Endothelial cell of umbilical vein (primary cell): ENCODE measurements around the gene INTS7. TPM values are rescaled to one million over a fixed set of nuclear protein-coding genes. Genes with fewer than 3 reads are reported as not detected.

Source experiments
- BruUV-seq: library from RNA; stranded (reverse); fragments of 400-500 nt; replicated peaks from 2 replicates; lab custom pipeline; 2021; lab: Mats Ljungman, UMichigan
- CTCF ChIA-PET: fragments of 300-600, 350-600 bp; sonication (Branson Sonifier 250); formaldehyde crosslinking; loops from one replicate; lab custom pipeline; 2021; ENCODE audit warnings: antibody characterized with exemption, inconsistent platforms; lab: Charles Lee
- POLR2A ChIA-PET: fragments of 300-600, 350-600 bp; sonication (Branson Sonifier 250); formaldehyde crosslinking; loops from one replicate; lab custom pipeline; 2021; ENCODE audit warnings: antibody characterized with exemption, inconsistent platforms; lab: Charles Lee
- DNase-seq: peaks from one replicate; pipeline ENCODE4 v3.0.0-alpha.2; 2011; ENCODE audit warnings: low read depth, low spot score
- FAIRE-seq: peaks from 2 replicates; lab custom pipeline; 2011; peaks lifted over from hg19 to GRCh38; lab: Jason Lieb, UNC
- H2AFZ ChIP-seq: 2 replicates; pipeline ENCODE4 v1.6.0; 2012; ENCODE audit warnings: low read depth, low read length, control low read depth, inconsistent platforms
- H3K27ac ChIP-seq: 2 replicates; pipeline ENCODE4 v1.5.1; 2011; ENCODE audit warnings: low read depth, mild to moderate bottlenecking, control low read depth, low read length, moderate library complexity; ENCODE audit not compliant: insufficient read depth
- H3K27me3 ChIP-seq, 2 experiments: 2 replicates each; pipeline versions ENCODE4 v1.6.0 to v1.6.1; 2011; ENCODE audit warnings: low read length in 2 of 2, mixed read lengths in 1 of 2; ENCODE audit not compliant: control insufficient read depth in 2 of 2, insufficient read depth in 2 of 2
- H3K36me3 ChIP-seq, 2 experiments: 2 replicates in 1 of 2; 3 replicates in 1 of 2; pipeline ENCODE4 v1.5.1; 2011; ENCODE audit warnings: low read length in 2 of 2, mild to moderate bottlenecking in 1 of 2, moderate library complexity in 1 of 2; ENCODE audit not compliant: control insufficient read depth in 2 of 2, insufficient read depth in 2 of 2; ENCODE audit errors: extremely low read depth in 1 of 2
- H3K4me1 ChIP-seq: 3 replicates; pipeline ENCODE4 v1.5.1; 2011; ENCODE audit warnings: mild to moderate bottlenecking, low read length; ENCODE audit not compliant: control insufficient read depth, insufficient read depth; ENCODE audit errors: extremely low read depth
- H3K4me2 ChIP-seq: 2 replicates; pipeline ENCODE4 v1.6.1; 2011; ENCODE audit warnings: low read length, control low read depth, mixed read lengths; ENCODE audit not compliant: insufficient read depth
- H3K4me3 ChIP-seq, 3 experiments: fragments of 200-600 bp in 1 of 3; sonication (generic), shearing (Covaris generic) in 1 of 3; replicated peaks in 1 of 3; 2 replicates each; pipeline ENCODE4 v1.5.1; 2011 to 2016; ENCODE audit warnings: control low read depth in 3 of 3, low read length in 3 of 3, mild to moderate bottlenecking in 2 of 3, inconsistent platforms in 1 of 3, low read depth in 1 of 3, moderate library complexity in 1 of 3; ENCODE audit not compliant: insufficient read depth in 1 of 3
- H3K79me2 ChIP-seq: 2 replicates; pipeline ENCODE4 v1.6.0; 2012; ENCODE audit warnings: low read length, inconsistent platforms; ENCODE audit not compliant: control insufficient read depth, insufficient read depth
- H3K9ac ChIP-seq: replicated peaks from 2 replicates; pipeline ENCODE3; 2011; ENCODE audit warnings: low read length, control low read depth; ENCODE audit not compliant: insufficient read depth; ENCODE audit errors: extremely low read depth
- H3K9me1 ChIP-seq: replicated peaks from 3 replicates; pipeline ENCODE4 v1.6.0; 2011; ENCODE audit warnings: mild to moderate bottlenecking, low read length; ENCODE audit not compliant: control insufficient read depth, insufficient read depth; ENCODE audit errors: extremely low read depth
- H3K9me3 ChIP-seq: replicated peaks from 2 replicates; pipeline ENCODE4 v1.5.1; 2012; ENCODE audit warnings: low read length, inconsistent platforms; ENCODE audit not compliant: control insufficient read depth, insufficient read depth
- H4K20me1 ChIP-seq: replicated peaks from 2 replicates; pipeline ENCODE3; 2011; ENCODE audit warnings: mild to moderate bottlenecking, low read length; ENCODE audit not compliant: control insufficient read depth, insufficient read depth; ENCODE audit errors: extremely low read depth
- CTCF ChIP-seq, 2 donors: IDR thresholded peaks; 1 replicate in 1 of 2; 2 replicates in 1 of 2; pipeline ENCODE4 v1.5.1; 2011; ENCODE audit warnings: low read length in 2 of 2, mild to moderate bottlenecking in 2 of 2, moderate library complexity in 2 of 2, control low read depth in 1 of 2, inconsistent platforms in 1 of 2, low read depth in 1 of 2; ENCODE audit not compliant: insufficient read depth in 1 of 2; ENCODE audit errors: extremely low read depth in 1 of 2
- EZH2 ChIP-seq: IDR thresholded peaks from 2 replicates; pipeline ENCODE4 v1.6.1; 2012; ENCODE audit warnings: borderline replicate concordance, low read depth, mild to moderate bottlenecking, moderate library complexity, low read length, inconsistent platforms; ENCODE audit not compliant: severe bottlenecking
- FOS ChIP-seq: IDR thresholded peaks from 2 replicates; pipeline ENCODE4 v1.6.1; 2011; ENCODE audit warnings: mild to moderate bottlenecking, low read length, moderate library complexity, borderline replicate concordance; ENCODE audit not compliant: insufficient read depth
- GATA2 ChIP-seq: IDR thresholded peaks from 2 replicates; pipeline ENCODE4 v1.7.0; 2011; ENCODE audit warnings: low read depth, mild to moderate bottlenecking, moderate library complexity, mixed read lengths, low read length; ENCODE audit not compliant: insufficient read length, insufficient read depth
- JUN ChIP-seq: IDR thresholded peaks from 2 replicates; pipeline ENCODE4 v1.6.1; 2011; ENCODE audit warnings: borderline replicate concordance, low read depth; ENCODE audit not compliant: insufficient read length, insufficient read depth
- MAX ChIP-seq: IDR thresholded peaks from 2 replicates; pipeline ENCODE4 v1.6.1; 2011; ENCODE audit not compliant: insufficient read depth, insufficient read length
- MYC ChIP-seq: IDR thresholded peaks from one replicate; pipeline ENCODE4 v1.6.1; 2011; ENCODE audit warnings: mild to moderate bottlenecking, low read depth, low read length
- POLR2A ChIP-seq: IDR thresholded peaks from 2 replicates; pipeline ENCODE4 v1.6.1; 2012; ENCODE audit warnings: low read depth, mild to moderate bottlenecking, control low read depth, low read length
- POLR2AphosphoS5 ChIP-seq: IDR thresholded peaks from 2 replicates; pipeline ENCODE4 v1.6.1; 2012; ENCODE audit warnings: low read depth, mild to moderate bottlenecking, control low read depth, low read length, moderate library complexity; ENCODE audit not compliant: insufficient read depth
- dilution Hi-C: fragments of 300-500 bp; cut with MboI; formaldehyde crosslinking; loops from one replicate; pipeline ENCODE4 v1.15.0; 2019; ENCODE audit warnings: low sequenced_read_pairs; ENCODE audit not compliant: extremely low pct_ligation_motif_present
- intact Hi-C: fragments of 100-400 bp; cut with micrococcal nuclease; formaldehyde crosslinking; loops from one replicate; pipeline ENCODE4 v1.10.0; 2022
- polyA plus RNA-seq, 4 experiments: library from polyadenylated mRNA; depleted of rRNA in 3 of 4; stranded (reverse) in 3 of 4; unstranded in 1 of 4; fragments of >200 nt; gene quantifications; 2 replicates each; pipeline versions ENCODE4 v1.2.1 to v1.2.3, GENCODE V29; 2011 to 2012; ENCODE audit warnings: missing spikeins in 1 of 4
- total RNA-seq: library from RNA; stranded (reverse); gene quantifications from 2 replicates; pipeline ENCODE4 v1.2.3, GENCODE V29; 2021

Gene INTS7
- total and polyA plus RNA-seq, 2 donors (not counting 3 experiments of a cell fraction or from before 2014, with no cell fraction given), result 9.1 to 18.1 TPM

GRCh38 chr1:211932933-211933254 lies 102.5 kb downstream of the INTS7 start:
- ChIA-PET CTCF (no interaction called here), POLR2A (interaction anchor here (0.7 kb wide), 1 partner anchor 9 kb away, joined by 6 read pairs; no protein-coding TSS in a partner anchor)
- no peaks in the 10 kb centered on the region for H3K9me1 ChIP-seq
- intact Hi-C loops (no loop called here), dilution Hi-C loops (no loop called here)
- H3K4me2 ChIP-seq, result no peak overlapping the region
- BruUV-seq, result no TSS peak
- H2AFZ ChIP-seq, result no peak overlapping the region
- no peak overlapping the region for H3K9ac ChIP-seq
- H3K27ac ChIP-seq, result no peak overlapping the region
- no peaks in the 10 kb centered on the region for H3K36me3 ChIP-seq
- no peaks in the 10 kb centered on the region for H3K79me2 ChIP-seq
- DNase-seq (no peak), FAIRE-seq (no peak)
- no peaks in the 10 kb centered on the region for H3K4me1 ChIP-seq
- no peaks in the 10 kb centered on the region for H3K9me3 ChIP-seq
- no peak overlapping the region for H3K4me3 ChIP-seq
- TF ChIP-seq JUN, result no peak
- no peak for TF ChIP-seq GATA2
- no peak for TF ChIP-seq EZH2
- no peak for TF ChIP-seq CTCF (IDR thresholded peaks at IDR 0.05; ENCODE audit: extremely low read depth in 1 of 2, insufficient read depth in 1 of 2, low read depth in 1 of 2, low read length in 2 of 2)
- TF ChIP-seq FOS, result no peak
- TF ChIP-seq MAX, result no peak
- no peak for TF ChIP-seq POLR2AphosphoS5
- TF ChIP-seq MYC, result no peak
- TF ChIP-seq POLR2A, result no peak
- no peaks in the 10 kb centered on the region for H4K20me1 ChIP-seq
- no peaks in the 10 kb centered on the region for H3K27me3 ChIP-seq
